Neural cell (in vitro differentiated cells): Measurements from ENCODE around the gene CNKSR1. TPM values are rescaled to one million over a fixed set of nuclear protein-coding genes. Genes with fewer than 3 reads are reported as not detected.

ENCODE experiments used
- H2AFZ ChIP-seq: fragments of 200-600, 300-800 bp; sonication (generic), shearing (Covaris generic); 2 replicates; pipeline ENCODE4 v1.6.0; 2014; ENCODE audit warnings: low read depth, mild to moderate bottlenecking, antibody characterized with exemption, low read length, moderate library complexity
- H3F3A ChIP-seq: fragments of 200-600 bp; shearing (Covaris generic); 2 replicates; pipeline ENCODE4 v1.6.1; 2016; ENCODE audit warnings: mild to moderate bottlenecking, moderate library complexity, mixed read lengths, antibody characterized with exemption, low read length; ENCODE audit not compliant: insufficient read depth, poor library complexity, severe bottlenecking
- H3K27ac ChIP-seq: fragments of 200-600, 300-800 bp; sonication (generic), shearing (Covaris generic); 2 replicates; pipeline ENCODE4 v1.5.1; 2014; ENCODE audit warnings: mild to moderate bottlenecking, low read length, moderate library complexity
- H3K27me3 ChIP-seq: fragments of 300-800, 200-600 bp; sonication (generic), shearing (Covaris generic); 2 replicates; pipeline ENCODE4 v1.6.0; 2014; ENCODE audit warnings: mild to moderate bottlenecking, low read depth, low read length, moderate library complexity; ENCODE audit not compliant: insufficient read depth
- H3K36me3 ChIP-seq: fragments of 300-800, 200-600 bp; sonication (generic), shearing (Covaris generic); 2 replicates; pipeline ENCODE4 v1.5.1; 2014; ENCODE audit warnings: mild to moderate bottlenecking, antibody characterized with exemption, low read length, moderate library complexity; ENCODE audit not compliant: insufficient read depth
- H3K4me2 ChIP-seq: fragments of 300-800, 200-600 bp; sonication (generic), shearing (Covaris generic); 2 replicates; pipeline ENCODE4 v1.6.0; 2014; ENCODE audit warnings: mild to moderate bottlenecking, low read length
- H3K4me3 ChIP-seq: fragments of 300-800, 200-600 bp; sonication (generic), shearing (Covaris generic); 2 replicates; pipeline ENCODE4 v1.5.1; 2014; ENCODE audit warnings: mild to moderate bottlenecking, low read length, moderate library complexity
- H3K79me2 ChIP-seq: fragments of 200-600 bp; shearing (Covaris generic); replicated peaks from 2 replicates; pipeline ENCODE4 v1.6.0; 2014; ENCODE audit warnings: mild to moderate bottlenecking, low read length, moderate library complexity; ENCODE audit not compliant: insufficient read depth
- H3K9ac ChIP-seq: fragments of 300-800, 200-600 bp; sonication (generic), shearing (Covaris generic); 2 replicates; pipeline ENCODE4 v1.6.1; 2016; ENCODE audit warnings: mild to moderate bottlenecking, low read length, mixed read lengths
- H3K9me2 ChIP-seq: fragments of 200-600 bp; shearing (Covaris generic); 2 replicates; pipeline ENCODE4 v1.6.1; 2016; ENCODE audit warnings: mild to moderate bottlenecking, low read length, mixed read lengths; ENCODE audit not compliant: insufficient read depth
- H3K9me3 ChIP-seq: fragments of 200-600, 300-800 bp; sonication (generic), shearing (Covaris generic); 2 replicates; pipeline ENCODE4 v1.6.1; 2016; ENCODE audit warnings: mild to moderate bottlenecking, mixed run types, low read length, moderate library complexity, mixed read lengths
- H4K20me1 ChIP-seq: fragments of 200-600 bp; shearing (Covaris generic); 2 replicates; pipeline ENCODE4 v1.6.1; 2016; ENCODE audit warnings: mild to moderate bottlenecking, mixed run types; ENCODE audit not compliant: insufficient read depth
- EP300 ChIP-seq: fragments of 450-650 bp; conservative IDR thresholded peaks from 2 replicates; pipeline ENCODE4 v1.6.1; 2014; ENCODE audit warnings: antibody characterized with exemption, mild to moderate bottlenecking, moderate library complexity; ENCODE audit not compliant: poor library complexity, severe bottlenecking
- EZH2 ChIP-seq: fragments of 200-600, 300-800 bp; shearing (Covaris generic), sonication (generic); IDR thresholded peaks from 2 replicates; pipeline ENCODE4 v1.6.1; 2014; ENCODE audit warnings: antibody characterized with exemption, low read length, borderline replicate concordance, mild to moderate bottlenecking; ENCODE audit not compliant: insufficient read depth, poor library complexity, severe bottlenecking
- MXI1 ChIP-seq: fragments of 450-650 bp; conservative IDR thresholded peaks from 2 replicates; pipeline ENCODE4 v1.6.1; 2014; ENCODE audit warnings: antibody characterized with exemption, mild to moderate bottlenecking; ENCODE audit not compliant: poor library complexity, severe bottlenecking
- POLR2AphosphoS5 ChIP-seq: IDR thresholded peaks from 2 replicates; pipeline ENCODE4 v1.6.1; 2012
- RAD21 ChIP-seq: fragments of 450-650 bp; conservative IDR thresholded peaks from 2 replicates; pipeline ENCODE4 v1.6.1; 2014; ENCODE audit warnings: antibody characterized with exemption, mild to moderate bottlenecking, moderate library complexity
- SMC3 ChIP-seq: fragments of 450-650 bp; conservative IDR thresholded peaks from 2 replicates; pipeline ENCODE4 v1.6.1; 2014; ENCODE audit warnings: antibody characterized with exemption, mild to moderate bottlenecking, moderate library complexity; ENCODE audit not compliant: poor library complexity
- TAF1 ChIP-seq: IDR thresholded peaks from 2 replicates; pipeline ENCODE4 v1.6.1; 2012; ENCODE audit warnings: low read depth
- polyA plus RNA-seq: library from polyadenylated mRNA; depleted of rRNA; stranded (reverse); fragments of >200 nt; gene quantifications from 2 replicates; pipeline ENCODE4 v1.2.3, GENCODE V29; 2014
- TF ChIP-seq, protein P1 (sequence below): fragments of 450-650 bp; IDR thresholded peaks from 2 replicates; pipeline ENCODE4 v1.5.1; 2014; ENCODE audit warnings: antibody characterized with exemption, mild to moderate bottlenecking, moderate library complexity; ENCODE audit not compliant: poor library complexity, severe bottlenecking
- TF ChIP-seq, protein P2 (sequence below): IDR thresholded peaks from 2 replicates; pipeline ENCODE4 v1.6.1; 2012; ENCODE audit warnings: borderline replicate concordance

Gene CNKSR1
- polyA plus RNA-seq, 1 donor from 2014 or later: 7.8 TPM

DNA sequence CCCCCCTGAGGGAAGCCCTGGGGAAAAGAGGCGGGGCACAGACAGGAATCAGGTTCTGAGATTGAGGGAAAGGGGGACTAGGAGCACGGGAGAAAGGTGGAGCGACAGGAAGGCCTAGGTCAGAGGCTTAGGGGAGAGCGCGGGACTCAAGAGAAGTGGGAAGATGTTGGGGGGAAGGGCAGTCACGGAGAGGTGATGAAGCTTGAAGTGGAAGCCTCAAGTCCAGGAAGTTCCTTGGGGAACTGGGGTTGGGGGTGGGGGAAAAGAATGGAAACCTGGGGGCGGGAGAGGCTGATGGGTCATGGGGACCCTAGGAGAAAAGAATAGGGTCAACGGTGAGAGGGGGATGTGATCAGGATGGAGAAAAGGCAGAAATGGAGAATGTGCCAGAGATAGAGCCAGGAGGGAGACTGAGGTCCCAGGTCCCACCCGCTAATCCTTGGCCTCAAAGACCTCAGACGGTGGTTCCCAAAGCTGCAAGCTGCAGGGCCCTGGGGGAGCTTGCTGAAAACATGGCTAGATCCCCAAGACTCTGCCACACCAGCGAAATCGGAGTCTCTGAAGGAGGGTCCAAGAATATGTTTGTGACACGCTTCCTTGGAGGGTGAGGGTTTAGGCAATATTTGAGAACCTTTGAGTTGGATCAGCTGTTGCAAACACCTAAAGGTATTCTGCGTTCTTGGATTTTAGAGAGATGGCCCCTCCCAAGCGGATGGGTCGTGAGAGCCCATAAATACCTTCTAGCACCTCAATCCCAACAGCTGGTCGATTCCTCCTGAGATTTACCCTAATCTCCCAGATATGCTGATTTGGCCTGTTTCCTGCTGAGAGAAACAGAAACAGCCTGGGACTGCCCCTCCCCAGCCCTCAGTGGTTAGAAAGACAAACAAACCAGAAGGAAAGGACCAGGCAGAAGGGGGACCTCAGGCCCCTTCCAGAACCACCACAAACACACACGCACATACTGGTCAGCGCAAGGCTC is 12.1 kb upstream of the CNKSR1 start:
- H3K9me2 ChIP-seq: no peaks in the 10 kb centered on the region
- peak overlapping the region; percentile 61 for H3K4me3 ChIP-seq
- H3K9me3 ChIP-seq: no peaks in the 10 kb centered on the region
- H3K9ac ChIP-seq: peak overlapping the region; percentile 67
- H3K27me3 ChIP-seq: peaks cover 23% of the 10 kb centered on the region
- no peaks in the 10 kb centered on the region for H3K36me3 ChIP-seq
- H2AFZ ChIP-seq: peak overlapping the region; percentile 51
- H3K4me2 ChIP-seq: no peak overlapping the region
- TF ChIP-seq, protein P1, sequence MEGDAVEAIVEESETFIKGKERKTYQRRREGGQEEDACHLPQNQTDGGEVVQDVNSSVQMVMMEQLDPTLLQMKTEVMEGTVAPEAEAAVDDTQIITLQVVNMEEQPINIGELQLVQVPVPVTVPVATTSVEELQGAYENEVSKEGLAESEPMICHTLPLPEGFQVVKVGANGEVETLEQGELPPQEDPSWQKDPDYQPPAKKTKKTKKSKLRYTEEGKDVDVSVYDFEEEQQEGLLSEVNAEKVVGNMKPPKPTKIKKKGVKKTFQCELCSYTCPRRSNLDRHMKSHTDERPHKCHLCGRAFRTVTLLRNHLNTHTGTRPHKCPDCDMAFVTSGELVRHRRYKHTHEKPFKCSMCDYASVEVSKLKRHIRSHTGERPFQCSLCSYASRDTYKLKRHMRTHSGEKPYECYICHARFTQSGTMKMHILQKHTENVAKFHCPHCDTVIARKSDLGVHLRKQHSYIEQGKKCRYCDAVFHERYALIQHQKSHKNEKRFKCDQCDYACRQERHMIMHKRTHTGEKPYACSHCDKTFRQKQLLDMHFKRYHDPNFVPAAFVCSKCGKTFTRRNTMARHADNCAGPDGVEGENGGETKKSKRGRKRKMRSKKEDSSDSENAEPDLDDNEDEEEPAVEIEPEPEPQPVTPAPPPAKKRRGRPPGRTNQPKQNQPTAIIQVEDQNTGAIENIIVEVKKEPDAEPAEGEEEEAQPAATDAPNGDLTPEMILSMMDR: no peak
- no peak for TF ChIP-seq RAD21
- TF ChIP-seq MXI1: no peak
- TF ChIP-seq, protein P2, sequence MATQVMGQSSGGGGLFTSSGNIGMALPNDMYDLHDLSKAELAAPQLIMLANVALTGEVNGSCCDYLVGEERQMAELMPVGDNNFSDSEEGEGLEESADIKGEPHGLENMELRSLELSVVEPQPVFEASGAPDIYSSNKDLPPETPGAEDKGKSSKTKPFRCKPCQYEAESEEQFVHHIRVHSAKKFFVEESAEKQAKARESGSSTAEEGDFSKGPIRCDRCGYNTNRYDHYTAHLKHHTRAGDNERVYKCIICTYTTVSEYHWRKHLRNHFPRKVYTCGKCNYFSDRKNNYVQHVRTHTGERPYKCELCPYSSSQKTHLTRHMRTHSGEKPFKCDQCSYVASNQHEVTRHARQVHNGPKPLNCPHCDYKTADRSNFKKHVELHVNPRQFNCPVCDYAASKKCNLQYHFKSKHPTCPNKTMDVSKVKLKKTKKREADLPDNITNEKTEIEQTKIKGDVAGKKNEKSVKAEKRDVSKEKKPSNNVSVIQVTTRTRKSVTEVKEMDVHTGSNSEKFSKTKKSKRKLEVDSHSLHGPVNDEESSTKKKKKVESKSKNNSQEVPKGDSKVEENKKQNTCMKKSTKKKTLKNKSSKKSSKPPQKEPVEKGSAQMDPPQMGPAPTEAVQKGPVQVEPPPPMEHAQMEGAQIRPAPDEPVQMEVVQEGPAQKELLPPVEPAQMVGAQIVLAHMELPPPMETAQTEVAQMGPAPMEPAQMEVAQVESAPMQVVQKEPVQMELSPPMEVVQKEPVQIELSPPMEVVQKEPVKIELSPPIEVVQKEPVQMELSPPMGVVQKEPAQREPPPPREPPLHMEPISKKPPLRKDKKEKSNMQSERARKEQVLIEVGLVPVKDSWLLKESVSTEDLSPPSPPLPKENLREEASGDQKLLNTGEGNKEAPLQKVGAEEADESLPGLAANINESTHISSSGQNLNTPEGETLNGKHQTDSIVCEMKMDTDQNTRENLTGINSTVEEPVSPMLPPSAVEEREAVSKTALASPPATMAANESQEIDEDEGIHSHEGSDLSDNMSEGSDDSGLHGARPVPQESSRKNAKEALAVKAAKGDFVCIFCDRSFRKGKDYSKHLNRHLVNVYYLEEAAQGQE: no peak
- no peak for TF ChIP-seq EZH2
- TF ChIP-seq SMC3: no peak
- no peak for TF ChIP-seq EP300
- TF ChIP-seq TAF1: no peak
- TF ChIP-seq POLR2AphosphoS5: no peak
- no peaks in the 10 kb centered on the region for H4K20me1 ChIP-seq
- H3K79me2 ChIP-seq: no peaks in the 10 kb centered on the region
- no peaks in the 10 kb centered on the region for H3F3A ChIP-seq
- H3K27ac ChIP-seq: no peak overlapping the region

DNA sequence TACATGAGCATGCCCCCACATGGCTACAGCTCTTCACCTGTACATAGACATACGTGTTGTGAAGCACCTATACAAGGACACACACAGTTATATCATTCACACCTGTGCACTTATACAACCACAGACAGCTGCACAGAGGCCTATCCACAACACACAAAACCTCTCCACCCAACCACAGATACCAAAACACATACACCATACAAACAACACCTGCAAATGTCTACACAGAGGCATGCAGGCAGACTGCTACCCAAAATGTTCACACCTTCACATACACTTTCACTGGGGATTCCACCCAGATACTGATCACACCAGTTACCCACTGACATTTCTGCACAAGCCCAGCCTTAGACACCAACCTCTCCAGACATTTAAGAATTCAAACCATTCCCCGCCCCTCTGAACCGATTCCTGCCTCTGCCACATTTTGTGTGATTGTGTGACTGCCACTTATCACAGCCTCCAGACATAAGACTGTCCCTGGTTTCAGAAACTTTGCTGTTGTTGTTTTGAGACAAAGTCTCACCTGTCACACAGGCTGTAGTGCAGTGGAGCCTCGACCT is 10.5 kb upstream of the CNKSR1 start:
- Histone ChIP-seq H3K9me2 (no peaks in the 10 kb centered on the region), H3K4me2 (no peak overlapping the region), H3K79me2 (no peaks in the 10 kb centered on the region), H3F3A (no peaks in the 10 kb centered on the region), H3K4me3 (no peak overlapping the region), H3K27ac (no peak overlapping the region), H3K36me3 (no peaks in the 10 kb centered on the region), H2AFZ (no peak overlapping the region), H3K27me3 (peaks cover 14% of the 10 kb centered on the region), H4K20me1 (no peaks in the 10 kb centered on the region), H3K9ac (no peak overlapping the region), H3K9me3 (no peaks in the 10 kb centered on the region)
- TF ChIP-seq SMC3 (no peak), EP300 (no peak), POLR2AphosphoS5 (no peak), EZH2 (no peak), TAF1 (no peak), RAD21 (no peak), MXI1 (no peak)
- TF ChIP-seq, protein P2: no peak
- TF ChIP-seq, protein P1: no peak
